Endodermal cell (in vitro differentiated cells): ENCODE data around the gene FAF2. TPM values are rescaled to one million over a fixed set of nuclear protein-coding genes. Genes with fewer than 3 reads are reported as not detected.

Experiments used
- DNase-seq: peaks from one replicate; pipeline ENCODE4 v3.0.0-alpha.2; 2017
- H3K27ac ChIP-seq: 2 replicates; pipeline ENCODE4 v1.5.1; 2013; ENCODE audit warnings: mild to moderate bottlenecking, low read depth, low read length, moderate library complexity
- H3K27me3 ChIP-seq: 2 replicates; pipeline ENCODE4 v1.6.1; 2013; ENCODE audit warnings: mild to moderate bottlenecking, low read length, moderate library complexity; ENCODE audit not compliant: insufficient read depth, control insufficient read depth, poor library complexity, severe bottlenecking
- H3K36me3 ChIP-seq: 2 replicates; pipeline ENCODE4 v1.7.0; 2013; ENCODE audit warnings: mild to moderate bottlenecking, low read length, moderate library complexity; ENCODE audit not compliant: control insufficient read depth, insufficient read depth
- H3K4me1 ChIP-seq: one replicate; pipeline ENCODE4 v1.7.0; 2013; ENCODE audit warnings: low read length; ENCODE audit not compliant: control insufficient read depth, insufficient read depth
- H3K4me3 ChIP-seq: 2 replicates; pipeline ENCODE4 v1.5.1; 2013; ENCODE audit warnings: mild to moderate bottlenecking, low read length, moderate library complexity
- H3K9ac ChIP-seq: 2 replicates; pipeline ENCODE4 v1.6.1; 2013; ENCODE audit warnings: mild to moderate bottlenecking, low read length, moderate library complexity; ENCODE audit not compliant: poor library complexity, severe bottlenecking; ENCODE audit errors: extremely low read depth
- H3K9me3 ChIP-seq: 2 replicates; pipeline ENCODE4 v1.6.1; 2013; ENCODE audit warnings: mild to moderate bottlenecking, low read length, moderate library complexity; ENCODE audit not compliant: control insufficient read depth
- H3K27ac Mint-ChIP-seq: 2 replicates; pipeline ENCODE4 v1.8.0; 2020; ENCODE audit warnings: mixed read lengths
- H3K27me3 Mint-ChIP-seq: 2 replicates; pipeline ENCODE4 v1.8.0; 2021; ENCODE audit warnings: mild to moderate bottlenecking, mixed read lengths; ENCODE audit not compliant: insufficient read depth
- H3K36me3 Mint-ChIP-seq: 2 replicates; pipeline ENCODE4 v1.8.0; 2020; ENCODE audit warnings: low read depth, mixed read lengths
- H3K4me1 Mint-ChIP-seq: 2 replicates; pipeline ENCODE4 v1.8.0; 2020; ENCODE audit warnings: mixed read lengths
- H3K4me3 Mint-ChIP-seq: 2 replicates; pipeline ENCODE4 v1.8.0; 2020; ENCODE audit warnings: mild to moderate bottlenecking, moderate library complexity, mixed read lengths
- H3K9me3 Mint-ChIP-seq: 2 replicates; pipeline ENCODE4 v1.8.0; 2020; ENCODE audit warnings: mild to moderate bottlenecking, mixed read lengths
- WGBS, 2 experiments: methylation state at CpG; one replicate each; pipeline versions ENCODE4 v1.1.5 to v1.1.7; 2013; ENCODE audit warnings: missing lambda C conversion rate in 2 of 2, mixed read lengths in 1 of 2; ENCODE audit not compliant: insufficient coverage in 1 of 2, insufficient read length in 1 of 2; 5-methylcytosine and 5-hydroxymethylcytosine counted together
- total RNA-seq, 2 donors: library from RNA; stranded (reverse); fragmentation: NEBNext Ultra II Directional in 1 of 2; extraction: Animal tissue kit (Norgen Biotek cat#: 25700) in 1 of 2; gene quantifications; 2 replicates in 1 of 2; 3 replicates in 1 of 2; pipeline ENCODE4 v1.2.1, GENCODE V29; 2021
- TF ChIP-seq, protein P1 (sequence below): fragments of 200-600 bp; sonication (generic); conservative IDR thresholded peaks from 2 replicates; pipeline ENCODE4 v1.5.0; 2021; ENCODE audit warnings: antibody characterized with exemption, mild to moderate bottlenecking

Gene FAF2
- total RNA-seq, 2 donors from 2014 or later, result 42.9 to 53.0 TPM

DNA sequence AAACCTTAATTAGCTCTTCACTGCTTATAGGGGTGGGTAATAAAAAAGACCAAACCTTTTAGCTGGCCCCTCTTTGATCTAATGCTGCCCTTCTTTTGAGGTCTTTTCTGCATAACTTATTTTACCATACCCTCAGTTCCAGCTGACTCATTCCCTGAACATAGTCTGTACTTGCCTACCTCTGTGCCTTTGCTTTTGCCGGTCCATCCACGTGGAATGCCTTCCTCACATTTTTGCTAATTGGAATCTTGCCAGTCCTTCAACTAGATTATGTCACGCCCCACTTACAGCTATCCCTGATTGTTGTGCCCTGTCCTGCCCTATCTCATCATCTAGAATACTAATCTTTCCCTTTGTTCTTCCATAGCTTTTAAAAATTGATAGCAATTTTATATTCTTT lies 44.2 kb downstream of the FAF2 start:
- no peaks in the 10 kb centered on the region for H3K9me3 Mint-ChIP-seq
- no peak overlapping the region for H3K27ac Mint-ChIP-seq
- H3K9ac ChIP-seq, result no peak overlapping the region
- no peaks in the 10 kb centered on the region for H3K4me1 ChIP-seq
- H3K9me3 ChIP-seq, result no peaks in the 10 kb centered on the region
- no peaks in the 10 kb centered on the region for H3K27me3 Mint-ChIP-seq
- peaks cover 78% of the 10 kb centered on the region for H3K36me3 Mint-ChIP-seq
- no peaks in the 10 kb centered on the region for H3K27me3 ChIP-seq
- H3K4me1 Mint-ChIP-seq, result no peaks in the 10 kb centered on the region
- 85 to 96% methylated on average over 3 of the region's 3 CpGs for WGBS, 2 experiments
- peaks cover 86% of the 10 kb centered on the region for H3K36me3 ChIP-seq
- H3K27ac ChIP-seq, result no peak overlapping the region
- no peak overlapping the region for H3K4me3 ChIP-seq
- TF ChIP-seq, protein P1, sequence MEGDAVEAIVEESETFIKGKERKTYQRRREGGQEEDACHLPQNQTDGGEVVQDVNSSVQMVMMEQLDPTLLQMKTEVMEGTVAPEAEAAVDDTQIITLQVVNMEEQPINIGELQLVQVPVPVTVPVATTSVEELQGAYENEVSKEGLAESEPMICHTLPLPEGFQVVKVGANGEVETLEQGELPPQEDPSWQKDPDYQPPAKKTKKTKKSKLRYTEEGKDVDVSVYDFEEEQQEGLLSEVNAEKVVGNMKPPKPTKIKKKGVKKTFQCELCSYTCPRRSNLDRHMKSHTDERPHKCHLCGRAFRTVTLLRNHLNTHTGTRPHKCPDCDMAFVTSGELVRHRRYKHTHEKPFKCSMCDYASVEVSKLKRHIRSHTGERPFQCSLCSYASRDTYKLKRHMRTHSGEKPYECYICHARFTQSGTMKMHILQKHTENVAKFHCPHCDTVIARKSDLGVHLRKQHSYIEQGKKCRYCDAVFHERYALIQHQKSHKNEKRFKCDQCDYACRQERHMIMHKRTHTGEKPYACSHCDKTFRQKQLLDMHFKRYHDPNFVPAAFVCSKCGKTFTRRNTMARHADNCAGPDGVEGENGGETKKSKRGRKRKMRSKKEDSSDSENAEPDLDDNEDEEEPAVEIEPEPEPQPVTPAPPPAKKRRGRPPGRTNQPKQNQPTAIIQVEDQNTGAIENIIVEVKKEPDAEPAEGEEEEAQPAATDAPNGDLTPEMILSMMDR, result no peak
- H3K4me3 Mint-ChIP-seq, result no peak overlapping the region
- DNase-seq, result no peak

DNA sequence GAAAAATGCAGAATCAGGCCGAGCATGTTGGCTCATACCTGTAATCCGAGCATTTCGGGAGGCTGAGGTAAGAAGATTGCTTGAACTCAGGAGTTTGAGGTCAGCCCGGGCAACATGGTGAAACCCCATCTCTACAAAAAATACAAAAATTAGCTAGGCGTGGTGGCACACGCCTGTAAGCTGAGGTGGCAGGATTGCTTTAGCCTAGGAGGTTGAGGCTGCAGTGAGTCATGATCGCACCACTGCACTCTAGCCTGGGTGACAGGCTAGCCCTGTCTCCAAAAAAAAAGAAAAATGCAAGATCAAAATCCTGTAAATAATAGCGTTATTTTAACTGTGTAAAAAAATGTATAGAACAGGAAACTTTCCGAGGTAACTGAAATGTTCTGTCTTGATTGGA lies 49.7 kb downstream of the FAF2 start:
- no peak overlapping the region for H3K4me3 Mint-ChIP-seq
- no peaks in the 10 kb centered on the region for H3K27me3 ChIP-seq
- DNase-seq, result no peak
- H3K4me1 ChIP-seq, result no peaks in the 10 kb centered on the region
- TF ChIP-seq, protein P1, result no peak
- H3K9ac ChIP-seq, result no peak overlapping the region
- no peaks in the 10 kb centered on the region for H3K9me3 ChIP-seq
- H3K9me3 Mint-ChIP-seq, result no peaks in the 10 kb centered on the region
- WGBS, 2 experiments, result 96 to 98% methylated on average over 7 to 9 of the region's 9 CpGs
- H3K4me1 Mint-ChIP-seq, result no peaks in the 10 kb centered on the region
- no peak overlapping the region for H3K27ac Mint-ChIP-seq
- peaks cover 79% of the 10 kb centered on the region for H3K36me3 Mint-ChIP-seq
- H3K36me3 ChIP-seq, result peaks cover 93% of the 10 kb centered on the region
- no peak overlapping the region for H3K4me3 ChIP-seq
- H3K27me3 Mint-ChIP-seq, result no peaks in the 10 kb centered on the region
- no peak overlapping the region for H3K27ac ChIP-seq

DNA sequence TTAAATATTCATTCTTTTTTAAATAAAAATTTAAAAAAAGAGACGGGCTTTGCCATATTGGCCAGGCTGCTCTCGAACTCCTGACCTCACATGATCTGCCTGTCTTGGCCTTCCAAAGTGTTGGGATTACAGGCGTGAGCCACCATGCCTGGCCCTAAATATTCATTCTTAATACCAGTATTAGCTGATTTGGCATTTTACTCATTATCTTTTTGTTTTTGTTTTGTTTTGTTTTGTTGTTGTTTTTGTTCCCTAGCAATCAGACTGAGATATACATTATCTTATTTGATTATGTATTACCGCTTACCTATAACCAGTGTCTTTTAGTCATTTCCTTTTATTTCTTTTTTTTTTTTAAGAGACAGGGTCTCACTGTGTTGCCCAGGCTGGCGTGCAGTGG lies 51.1 kb downstream of the FAF2 start:
- 94 to 95% methylated on average over 4 to 5 of the region's 5 CpGs for WGBS, 2 experiments
- H3K36me3 ChIP-seq, result peaks cover 93% of the 10 kb centered on the region

More for the DNA sequence above, 51.1 kb downstream of the FAF2 start:
- no peaks in the 10 kb centered on the region for H3K4me1 Mint-ChIP-seq
- no peak for DNase-seq
- TF ChIP-seq, protein P1, result no peak
- no peaks in the 10 kb centered on the region for H3K9me3 Mint-ChIP-seq
- Histone ChIP-seq H3K9me3 (no peaks in the 10 kb centered on the region), H3K4me1 (no peaks in the 10 kb centered on the region), H3K27me3 (no peaks in the 10 kb centered on the region), H3K4me3 (no peak overlapping the region), H3K27ac (no peak overlapping the region), H3K9ac (no peak overlapping the region)
- no peak overlapping the region for H3K4me3 Mint-ChIP-seq
- H3K27me3 Mint-ChIP-seq, result no peaks in the 10 kb centered on the region
- H3K36me3 Mint-ChIP-seq, result peaks cover 80% of the 10 kb centered on the region
- no peak overlapping the region for H3K27ac Mint-ChIP-seq
